Measurements from ENCODE around the gene UPB1.

DNA sequence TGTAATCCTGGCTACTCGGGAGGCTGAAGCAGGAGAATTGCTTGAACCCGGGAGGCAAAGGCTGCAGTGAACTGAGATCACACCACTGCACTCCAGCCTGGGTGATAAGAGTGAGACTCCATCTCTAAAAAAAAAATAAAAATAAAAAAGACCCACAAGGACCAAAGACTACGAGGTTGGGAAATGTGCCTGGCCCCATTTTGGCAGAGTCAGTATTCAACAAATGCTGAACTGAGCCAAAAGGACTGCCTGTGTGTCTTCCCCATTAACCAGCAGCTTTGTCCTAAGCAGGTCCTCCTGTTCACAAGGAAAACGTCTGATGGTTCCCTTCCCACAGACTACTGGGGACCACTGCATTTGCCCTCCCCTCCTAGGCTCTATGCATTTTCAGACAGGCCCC lies 40.1 kb upstream of the UPB1 start:
- TF ChIP-seq CTCF (IDR thresholded peaks at IDR 0.05; ENCODE audit: poor library complexity) (no peak), EZH2 (IDR thresholded peaks at IDR 0.05; ENCODE audit: borderline replicate concordance) (no peak), EZH2phosphoT487 (IDR thresholded peaks at IDR 0.05; ENCODE audit: low read depth, severe bottlenecking, unreplicated experiment) (no peak)

Measured in hepatocyte (in vitro differentiated cells).